Measurements from ENCODE around the gene PCSK9. TPM values are rescaled to one million over a fixed set of nuclear protein-coding genes. Genes with fewer than 3 reads are reported as not detected.

Gene PCSK9
- polyA plus RNA-seq, 3 donors = not detected

DNA sequence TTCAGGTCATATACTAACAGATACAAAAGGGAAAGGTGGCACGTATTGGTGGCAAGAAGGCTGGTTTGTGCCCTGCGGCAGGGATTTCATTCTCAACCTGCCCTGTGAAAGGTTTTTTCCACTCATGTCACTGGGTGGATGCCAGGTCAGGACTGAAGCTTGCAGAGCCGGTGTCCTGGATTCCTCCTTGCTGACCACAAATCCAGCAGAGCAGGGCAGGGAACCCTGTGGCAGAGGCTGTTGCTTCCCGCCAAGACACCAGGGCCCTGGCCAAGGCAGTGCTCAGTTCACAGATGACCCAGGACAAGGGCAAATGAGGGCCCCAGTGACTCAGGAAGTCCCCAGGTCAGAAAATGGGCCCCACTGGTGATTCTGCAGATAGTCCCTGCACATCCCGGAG is 24.2 kb upstream of the PCSK9 start:
- 91% methylated on average over 5 of the region's 5 CpGs for WGBS (ENCODE audit: insufficient coverage)
- no peaks in the 10 kb centered on the region for H3K36me3 ChIP-seq (replicated peaks in 1 of 2; ENCODE audit: control insufficient read depth in 1 of 2, insufficient read depth in 2 of 2, low read length in 2 of 2)
- H3K27ac Mint-ChIP-seq = no peak overlapping the region
- H3K79me2 ChIP-seq (ENCODE audit: insufficient read depth, low read length) = no peaks in the 10 kb centered on the region
- intact Hi-C loops (cut with micrococcal nuclease) = no loop called here
- TF ChIP-seq CTCF (IDR thresholded peaks at IDR 0.05) = no peak
- no peaks in the 10 kb centered on the region for H3K4me1 Mint-ChIP-seq
- H3K4me2 ChIP-seq (replicated peaks; ENCODE audit: extremely low read depth, low read length, poor library complexity, severe bottlenecking) = no peak overlapping the region
- no peak overlapping the region for H3K9ac ChIP-seq (ENCODE audit: insufficient read depth, low read length, poor library complexity, severe bottlenecking)
- no peak for DNase-seq
- H3K27ac ChIP-seq (ENCODE audit: low read depth in 1 of 2, low read length in 2 of 2) = no peak overlapping the region
- no peaks in the 10 kb centered on the region for H3K9me3 ChIP-seq (replicated peaks in 1 of 2; ENCODE audit: control insufficient read depth in 1 of 2, insufficient read depth in 1 of 2, low read length in 2 of 2)
- no peaks in the 10 kb centered on the region for H3K36me3 Mint-ChIP-seq
- no peak overlapping the region for H3K4me3 Mint-ChIP-seq
- peaks cover 0 to 4% (median 0%) of the 10 kb centered on the region in 7 donors for H3K9me3 Mint-ChIP-seq
- H2AFZ ChIP-seq (ENCODE audit: insufficient read depth, low read depth, low read length, poor library complexity, severe bottlenecking) = no peak overlapping the region
- H3K4me1 ChIP-seq (ENCODE audit: control insufficient read depth in 1 of 2, insufficient read depth in 2 of 2, low read length in 2 of 2) = no peaks in the 10 kb centered on the region
- no peak overlapping the region for H3K4me3 ChIP-seq (replicated peaks in 1 of 3; ENCODE audit: low read depth in 2 of 3, low read length in 3 of 3)
- no peaks in the 10 kb centered on the region for H4K20me1 ChIP-seq (ENCODE audit: insufficient read depth, low read length)
- H3K27me3 ChIP-seq (ENCODE audit: control insufficient read depth in 2 of 2, insufficient read depth in 2 of 2, low read length in 2 of 2) = no peaks in the 10 kb centered on the region
- peaks cover 9 to 16% (median 15%) of the 10 kb centered on the region in 3 donors for H3K27me3 Mint-ChIP-seq (ENCODE audit: low read depth in 3 of 3)

DNA sequence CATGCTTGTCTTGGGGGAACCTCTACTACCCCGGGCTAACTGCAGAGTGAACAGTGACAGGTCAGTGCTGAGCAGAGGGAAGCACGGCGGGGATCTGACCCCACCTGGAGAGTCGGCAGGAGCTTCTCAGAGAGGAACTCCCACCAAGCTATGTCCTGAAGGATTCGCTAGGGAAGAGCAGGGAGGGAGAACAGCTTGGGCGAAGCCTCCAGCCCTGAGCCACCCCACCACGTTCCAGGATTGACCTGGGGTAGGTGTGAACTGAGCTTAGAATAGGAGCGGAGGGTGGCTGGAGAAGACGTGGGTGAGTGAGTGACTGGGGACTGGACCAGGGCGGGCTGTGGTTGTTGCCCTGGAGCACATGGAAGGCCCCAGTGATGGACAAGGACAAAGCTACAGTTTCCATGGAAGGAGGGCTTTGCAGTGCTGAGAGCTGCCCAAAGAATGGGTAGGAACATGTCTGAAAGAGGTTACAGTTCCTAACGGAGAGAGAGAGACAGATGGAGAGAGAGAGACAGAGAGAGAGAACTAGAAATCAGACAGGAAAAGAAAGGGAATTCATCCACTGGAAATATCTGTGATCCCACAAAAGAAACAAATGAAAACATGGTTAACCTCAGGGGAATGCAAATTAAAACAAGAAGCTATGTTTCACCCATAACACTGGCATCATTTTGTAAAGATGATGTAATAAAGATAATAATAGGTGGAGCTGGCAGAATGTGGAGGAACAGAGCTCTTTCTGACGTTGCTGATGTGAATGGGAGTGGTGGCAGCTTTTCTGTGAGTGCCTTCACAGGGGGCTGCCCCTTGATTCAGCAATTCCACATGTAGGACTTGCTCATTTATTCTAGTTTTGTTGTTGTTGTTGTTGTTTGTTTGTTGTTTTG is 23.4 kb upstream of the PCSK9 start:
- no peak overlapping the region for H3K27ac Mint-ChIP-seq
- Histone ChIP-seq H3K4me1 (ENCODE audit: control insufficient read depth in 1 of 2, insufficient read depth in 2 of 2, low read length in 2 of 2) (no peaks in the 10 kb centered on the region), H3K4me2 (replicated peaks; ENCODE audit: extremely low read depth, low read length, poor library complexity, severe bottlenecking) (no peak overlapping the region), H3K36me3 (replicated peaks in 1 of 2; ENCODE audit: control insufficient read depth in 1 of 2, insufficient read depth in 2 of 2, low read length in 2 of 2) (no peaks in the 10 kb centered on the region), H3K9ac (ENCODE audit: insufficient read depth, low read length, poor library complexity, severe bottlenecking) (no peak overlapping the region), H3K9me3 (replicated peaks in 1 of 2; ENCODE audit: control insufficient read depth in 1 of 2, insufficient read depth in 1 of 2, low read length in 2 of 2) (no peaks in the 10 kb centered on the region), H3K79me2 (ENCODE audit: insufficient read depth, low read length) (no peaks in the 10 kb centered on the region), H4K20me1 (ENCODE audit: insufficient read depth, low read length) (no peaks in the 10 kb centered on the region), H3K27me3 (ENCODE audit: control insufficient read depth in 2 of 2, insufficient read depth in 2 of 2, low read length in 2 of 2) (no peaks in the 10 kb centered on the region), H3K4me3 (replicated peaks in 1 of 3; ENCODE audit: low read depth in 2 of 3, low read length in 3 of 3) (no peak overlapping the region), H3K27ac (ENCODE audit: low read depth in 1 of 2, low read length in 2 of 2) (no peak overlapping the region), H2AFZ (ENCODE audit: insufficient read depth, low read depth, low read length, poor library complexity, severe bottlenecking) (no peak overlapping the region)
- peaks cover 9 to 17% (median 14%) of the 10 kb centered on the region in 3 donors for H3K27me3 Mint-ChIP-seq (ENCODE audit: low read depth in 3 of 3)
- no peak for DNase-seq
- no peaks in the 10 kb centered on the region for H3K4me1 Mint-ChIP-seq
- peaks cover 0 to 2% of the 10 kb centered on the region in 2 donors for H3K36me3 Mint-ChIP-seq
- 81% methylated on average over 10 of the region's 12 CpGs for WGBS (ENCODE audit: insufficient coverage)
- no peak for TF ChIP-seq CTCF (IDR thresholded peaks at IDR 0.05)
- H3K4me3 Mint-ChIP-seq = no peak overlapping the region
- H3K9me3 Mint-ChIP-seq = peaks cover 0 to 4% (median 0%) of the 10 kb centered on the region in 7 donors
- intact Hi-C loops (cut with micrococcal nuclease) = no loop called here
